ENCODE data around the gene HS2ST1.

Gene HS2ST1

GRCh38 chr1:87134061-87134460, 219.6 kb downstream of the HS2ST1 start:
- Histone ChIP-seq H3K27ac (ENCODE audit: low read length) (no peak overlapping the region), H3K4me1 (ENCODE audit: control insufficient read depth, insufficient read depth, low read length) (no peaks in the 10 kb centered on the region), H3K4me3 (ENCODE audit: low read length) (no peak overlapping the region), H3K9me3 (ENCODE audit: control insufficient read depth, insufficient read depth, low read length) (no peaks in the 10 kb centered on the region), H3K27me3 (ENCODE audit: control insufficient read depth, insufficient read depth, low read length) (peaks cover 3% of the 10 kb centered on the region; the same call in 1 of the 2 replicates), H3K36me3 (ENCODE audit: control insufficient read depth, insufficient read depth, low read length) (no peaks in the 10 kb centered on the region)
- WGBS (ENCODE audit: insufficient coverage, insufficient read length): no CpG with 5 or more reads among the region's 6 CpGs
- DNase-seq (ENCODE audit: low read depth, low spot score): no peak

- no peak overlapping the region for H3K4me3 ChIP-seq (ENCODE audit: low read length)
- no peaks in the 10 kb centered on the region for H3K4me1 ChIP-seq (ENCODE audit: control insufficient read depth, insufficient read depth, low read length)
- H3K9me3 ChIP-seq (ENCODE audit: control insufficient read depth, insufficient read depth, low read length): no peaks in the 10 kb centered on the region
- H3K27me3 ChIP-seq (ENCODE audit: control insufficient read depth, insufficient read depth, low read length): peaks cover 3% of the 10 kb centered on the region; the same call in 1 of the 2 replicates
- no peak overlapping the region for H3K27ac ChIP-seq (ENCODE audit: low read length)
- no CpG with 5 or more reads among the region's 9 CpGs for WGBS (ENCODE audit: insufficient coverage, insufficient read length)
- no peak for DNase-seq (ENCODE audit: low read depth, low spot score)
- no peaks in the 10 kb centered on the region for H3K36me3 ChIP-seq (ENCODE audit: control insufficient read depth, insufficient read depth, low read length)
These were observed 220.3 kb downstream of the HS2ST1 start for GRCh38 chr1:87134625-87135328.

- no peak overlapping the region for H3K4me3 ChIP-seq (ENCODE audit: low read length)
- no peak for DNase-seq (ENCODE audit: low read depth, low spot score)
- H3K9me3 ChIP-seq (ENCODE audit: control insufficient read depth, insufficient read depth, low read length): no peaks in the 10 kb centered on the region
- H3K4me1 ChIP-seq (ENCODE audit: control insufficient read depth, insufficient read depth, low read length): no peaks in the 10 kb centered on the region
- WGBS (ENCODE audit: insufficient coverage, insufficient read length): no CpG with 5 or more reads among the region's 11 CpGs
- H3K27ac ChIP-seq (ENCODE audit: low read length): no peak overlapping the region
- peaks cover 3% of the 10 kb centered on the region; the same call in 1 of the 2 replicates for H3K27me3 ChIP-seq (ENCODE audit: control insufficient read depth, insufficient read depth, low read length)
- no peaks in the 10 kb centered on the region for H3K36me3 ChIP-seq (ENCODE audit: control insufficient read depth, insufficient read depth, low read length)
These were observed 220.9 kb downstream of the HS2ST1 start for GRCh38 chr1:87135329-87135712.

- WGBS (ENCODE audit: insufficient coverage, insufficient read length): 100% methylated on average over 2 of the region's 8 CpGs
These were observed 222.3 kb downstream of the HS2ST1 start for GRCh38 chr1:87136607-87137341.

GRCh38 chr1:87137342-87137739, 222.9 kb downstream of the HS2ST1 start:
- WGBS (ENCODE audit: insufficient coverage, insufficient read length): no CpG with 5 or more reads among the region's 2 CpGs
- no peaks in the 10 kb centered on the region for H3K9me3 ChIP-seq (ENCODE audit: control insufficient read depth, insufficient read depth, low read length)
- H3K4me3 ChIP-seq (ENCODE audit: low read length): no peak overlapping the region
- H3K27me3 ChIP-seq (ENCODE audit: control insufficient read depth, insufficient read depth, low read length): peaks cover 3% of the 10 kb centered on the region; the same call in 1 of the 2 replicates
- no peaks in the 10 kb centered on the region for H3K4me1 ChIP-seq (ENCODE audit: control insufficient read depth, insufficient read depth, low read length)
- no peaks in the 10 kb centered on the region for H3K36me3 ChIP-seq (ENCODE audit: control insufficient read depth, insufficient read depth, low read length)
- no peak for DNase-seq (ENCODE audit: low read depth, low spot score)
- H3K27ac ChIP-seq (ENCODE audit: low read length): no peak overlapping the region

More at GRCh38 chr1:87136607-87137341, 222.3 kb downstream of the HS2ST1 start:
- H3K27ac ChIP-seq (ENCODE audit: low read length): no peak overlapping the region
- peaks cover 3% of the 10 kb centered on the region; the same call in 1 of the 2 replicates for H3K27me3 ChIP-seq (ENCODE audit: control insufficient read depth, insufficient read depth, low read length)
- H3K36me3 ChIP-seq (ENCODE audit: control insufficient read depth, insufficient read depth, low read length): no peaks in the 10 kb centered on the region
- no peak for DNase-seq (ENCODE audit: low read depth, low spot score)
- no peak overlapping the region for H3K4me3 ChIP-seq (ENCODE audit: low read length)
- no peaks in the 10 kb centered on the region for H3K9me3 ChIP-seq (ENCODE audit: control insufficient read depth, insufficient read depth, low read length)
- no peaks in the 10 kb centered on the region for H3K4me1 ChIP-seq (ENCODE audit: control insufficient read depth, insufficient read depth, low read length)

GRCh38 chr1:87140831-87141540, 226.6 kb downstream of the HS2ST1 start:
- Histone ChIP-seq H3K4me3 (ENCODE audit: low read length) (no peak overlapping the region), H3K27ac (ENCODE audit: low read length) (no peak overlapping the region), H3K9me3 (ENCODE audit: control insufficient read depth, insufficient read depth, low read length) (no peaks in the 10 kb centered on the region), H3K27me3 (ENCODE audit: control insufficient read depth, insufficient read depth, low read length) (no peaks in the 10 kb centered on the region), H3K4me1 (ENCODE audit: control insufficient read depth, insufficient read depth, low read length) (no peaks in the 10 kb centered on the region), H3K36me3 (ENCODE audit: control insufficient read depth, insufficient read depth, low read length) (no peaks in the 10 kb centered on the region)
- no peak for DNase-seq (ENCODE audit: low read depth, low spot score)
- WGBS (ENCODE audit: insufficient coverage, insufficient read length): no CpG with 5 or more reads among the region's 2 CpGs

GRCh38 chr1:87141556-87141955, 227.1 kb downstream of the HS2ST1 start:
- Histone ChIP-seq H3K27me3 (ENCODE audit: control insufficient read depth, insufficient read depth, low read length) (no peaks in the 10 kb centered on the region), H3K4me3 (ENCODE audit: low read length) (no peak overlapping the region), H3K36me3 (ENCODE audit: control insufficient read depth, insufficient read depth, low read length) (no peaks in the 10 kb centered on the region), H3K4me1 (ENCODE audit: control insufficient read depth, insufficient read depth, low read length) (no peaks in the 10 kb centered on the region), H3K9me3 (ENCODE audit: control insufficient read depth, insufficient read depth, low read length) (no peaks in the 10 kb centered on the region), H3K27ac (ENCODE audit: low read length) (no peak overlapping the region)
- no peak for DNase-seq (ENCODE audit: low read depth, low spot score)
- WGBS (ENCODE audit: insufficient coverage, insufficient read length): no CpG with 5 or more reads among the region's 8 CpGs

- no peak for DNase-seq (ENCODE audit: low read depth, low spot score)
- H3K4me3 ChIP-seq (ENCODE audit: low read length): no peak overlapping the region
- peaks cover 1% of the 10 kb centered on the region; the same call in 1 of the 2 replicates for H3K4me1 ChIP-seq (ENCODE audit: control insufficient read depth, insufficient read depth, low read length)
- no peaks in the 10 kb centered on the region for H3K9me3 ChIP-seq (ENCODE audit: control insufficient read depth, insufficient read depth, low read length)
- no peak overlapping the region for H3K27ac ChIP-seq (ENCODE audit: low read length)
- WGBS (ENCODE audit: insufficient coverage, insufficient read length): no CpG with 5 or more reads among the region's 3 CpGs
- no peaks in the 10 kb centered on the region for H3K36me3 ChIP-seq (ENCODE audit: control insufficient read depth, insufficient read depth, low read length)
- no peaks in the 10 kb centered on the region for H3K27me3 ChIP-seq (ENCODE audit: control insufficient read depth, insufficient read depth, low read length)
These were observed 229.1 kb downstream of the HS2ST1 start for GRCh38 chr1:87143413-87144135.

- Histone ChIP-seq H3K4me3 (ENCODE audit: low read length) (no peak overlapping the region), H3K9me3 (ENCODE audit: control insufficient read depth, insufficient read depth, low read length) (no peaks in the 10 kb centered on the region), H3K36me3 (ENCODE audit: control insufficient read depth, insufficient read depth, low read length) (no peaks in the 10 kb centered on the region), H3K27me3 (ENCODE audit: control insufficient read depth, insufficient read depth, low read length) (no peaks in the 10 kb centered on the region), H3K27ac (ENCODE audit: low read length) (no peak overlapping the region), H3K4me1 (ENCODE audit: control insufficient read depth, insufficient read depth, low read length) (peaks cover 3% of the 10 kb centered on the region)
- no CpG with 5 or more reads among the region's 8 CpGs for WGBS (ENCODE audit: insufficient coverage, insufficient read length)
- DNase-seq (ENCODE audit: low read depth, low spot score): no peak
These were observed 230.0 kb downstream of the HS2ST1 start for GRCh38 chr1:87144316-87144895.

- no peaks in the 10 kb centered on the region for H3K27me3 ChIP-seq (ENCODE audit: control insufficient read depth, insufficient read depth, low read length)
- DNase-seq (ENCODE audit: low read depth, low spot score): no peak
- H3K9me3 ChIP-seq (ENCODE audit: control insufficient read depth, insufficient read depth, low read length): no peaks in the 10 kb centered on the region
- no peaks in the 10 kb centered on the region for H3K36me3 ChIP-seq (ENCODE audit: control insufficient read depth, insufficient read depth, low read length)
- H3K4me1 ChIP-seq (ENCODE audit: control insufficient read depth, insufficient read depth, low read length): peaks cover 3% of the 10 kb centered on the region
- no CpG with 5 or more reads among the region's 2 CpGs for WGBS (ENCODE audit: insufficient coverage, insufficient read length)
- no peak overlapping the region for H3K27ac ChIP-seq (ENCODE audit: low read length)
- no peak overlapping the region for H3K4me3 ChIP-seq (ENCODE audit: low read length)
These were observed 230.5 kb downstream of the HS2ST1 start for GRCh38 chr1:87144981-87145380.
